Hepatocyte (in vitro differentiated cells): ENCODE data around the gene ADORA2A. TPM values are rescaled to one million over a fixed set of nuclear protein-coding genes. Genes with fewer than 3 reads are reported as not detected.
"Not testable (repeated sequence)": the region's sequence is repeated elsewhere in the genome, so short reads cannot be mapped to it uniquely, and the experiment has no call there.

Experiments used
- DNase-seq: peaks from one replicate; pipeline ENCODE4 v3.0.0-alpha.2; 2016; ENCODE audit warnings: low spot score
- H2AFZ ChIP-seq: fragments of 200-600 bp; sonication (generic); 2 replicates; pipeline ENCODE4 v1.6.0; 2016; ENCODE audit warnings: antibody characterized with exemption, mild to moderate bottlenecking
- H3K27ac ChIP-seq: fragments of 200-600 bp; sonication (generic); 2 replicates; pipeline ENCODE4 v1.5.1; 2016; ENCODE audit warnings: mild to moderate bottlenecking
- H3K27me3 ChIP-seq: fragments of 200-600 bp; sonication (generic); 2 replicates; pipeline ENCODE4 v1.6.1; 2016
- H3K36me3 ChIP-seq: fragments of 200-600 bp; sonication (generic); replicated peaks from 2 replicates; pipeline ENCODE4 v1.5.1; 2016; ENCODE audit warnings: low read depth; ENCODE audit not compliant: insufficient read depth
- H3K4me1 ChIP-seq: fragments of 200-600 bp; sonication (generic); 2 replicates; pipeline ENCODE4 v1.5.1; 2016; ENCODE audit warnings: mild to moderate bottlenecking, moderate library complexity; ENCODE audit not compliant: insufficient read depth
- H3K4me2 ChIP-seq: fragments of 200-600 bp; sonication (generic); 2 replicates; pipeline ENCODE4 v1.6.0; 2016
- H3K4me3 ChIP-seq: fragments of 200-600 bp; sonication (generic); 2 replicates; pipeline ENCODE4 v1.5.1; 2016; ENCODE audit warnings: mild to moderate bottlenecking
- H3K79me2 ChIP-seq: fragments of 200-600 bp; sonication (generic); 2 replicates; pipeline ENCODE4 v1.6.0; 2017; ENCODE audit warnings: mild to moderate bottlenecking
- H3K9me2 ChIP-seq: fragments of 200-600 bp; sonication (generic); replicated peaks from 2 replicates; pipeline ENCODE4 v1.6.0; 2017; ENCODE audit warnings: mild to moderate bottlenecking; ENCODE audit not compliant: insufficient read depth
- H3K9me3 ChIP-seq: fragments of 200-600 bp; sonication (generic); 2 replicates; pipeline ENCODE4 v1.5.1; 2016; ENCODE audit warnings: low read depth, mild to moderate bottlenecking
- H4K20me1 ChIP-seq: fragments of 200-600 bp; sonication (generic); 2 replicates; pipeline ENCODE4 v1.6.0; 2016; ENCODE audit warnings: mild to moderate bottlenecking; ENCODE audit not compliant: insufficient read depth, poor library complexity, severe bottlenecking
- CTCF ChIP-seq: fragments of 200-600 bp; sonication (generic); IDR thresholded peaks from 2 replicates; pipeline ENCODE4 v1.5.1; 2016; ENCODE audit warnings: antibody characterized with exemption, mild to moderate bottlenecking; ENCODE audit not compliant: poor library complexity
- WGBS: methylation state at CpG from one replicate; pipeline ENCODE4 v1.1.6; 2016; ENCODE audit warnings: low lambda C conversion rate; ENCODE audit errors: missing lambda C conversion rate; 5-methylcytosine and 5-hydroxymethylcytosine counted together
- polyA plus RNA-seq: library from polyadenylated mRNA; unstranded; fragments of >200 nt; fragmentation: Nextera tagmentation; extraction: Ambion mirVana; gene quantifications from 2 replicates; pipeline ENCODE4 v1.2.1, GENCODE V29; 2016
- total RNA-seq: library from RNA; depleted of rRNA; stranded (reverse); fragments of >200 nt; gene quantifications from 2 replicates; pipeline ENCODE4 v1.2.3, GENCODE V29; 2014

Gene ADORA2A
- total and polyA plus RNA-seq, 2 experiments from 2014 or later = 1.2 to 3.3 TPM

- no peaks in the 10 kb centered on the region for H3K79me2 ChIP-seq
- H3K9me3 ChIP-seq = no peaks in the 10 kb centered on the region
- H3K27ac ChIP-seq = no peak overlapping the region
- H3K4me2 ChIP-seq = no peak overlapping the region
- H4K20me1 ChIP-seq = no peaks in the 10 kb centered on the region
- H3K4me1 ChIP-seq = peaks cover 7% of the 10 kb centered on the region
- H3K36me3 ChIP-seq = no peaks in the 10 kb centered on the region
- H3K4me3 ChIP-seq = no peak overlapping the region
- H3K9me2 ChIP-seq = no peaks in the 10 kb centered on the region
- 80% methylated on average over 2 of the region's 2 CpGs for WGBS
- H2AFZ ChIP-seq = no peak overlapping the region
- peaks cover under 1% of the 10 kb centered on the region for H3K27me3 ChIP-seq
- TF ChIP-seq CTCF = no peak
- no peak for DNase-seq
These were observed 61.6 kb downstream of the ADORA2A start for GRCh38 chr22:24489011-24489410.

- WGBS = 100% methylated on average over 1 of the region's 1 CpG
- H3K4me2 ChIP-seq, H3K4me3 ChIP-seq, H3K27ac ChIP-seq, H3K36me3 ChIP-seq, H3K9me3 ChIP-seq, H3K9me2 ChIP-seq, H2AFZ ChIP-seq, DNase-seq, H4K20me1 ChIP-seq, H3K79me2 ChIP-seq, H3K27me3 ChIP-seq: not testable (repeated sequence)
- peaks cover 11% of the 10 kb centered on the region for H3K4me1 ChIP-seq
These were observed 62.0 kb downstream of the ADORA2A start for GRCh38 chr22:24489434-24489833.

Other genes starting within 250 kb of the ADORA2A start
- 6.1 and 9.7 TPM in 2 replicates for gene SUSD2, start 246.1 kb upstream of the ADORA2A start, total RNA-seq
- 6.9 and 10.8 TPM in 2 replicates for gene SUSD2, start 246.1 kb upstream of the ADORA2A start, polyA plus RNA-seq
- gene GGT5, start 182.5 kb upstream of the ADORA2A start, total RNA-seq = 5.8 and 9.8 TPM in 2 replicates
- 47.4 and 56.5 TPM in 2 replicates for gene GGT5, start 182.5 kb upstream of the ADORA2A start, polyA plus RNA-seq
- 28.3 and 30.3 TPM in 2 replicates for gene SPECC1L, start 156.8 kb upstream of the ADORA2A start, total RNA-seq
- gene SPECC1L, start 156.8 kb upstream of the ADORA2A start, polyA plus RNA-seq = 11.2 and 13.0 TPM in 2 replicates
- gene UPB1, start 67.7 kb downstream of the ADORA2A start, total RNA-seq = 1.2 and 1.6 TPM in 2 replicates
- gene UPB1, start 67.7 kb downstream of the ADORA2A start, polyA plus RNA-seq = 0.39 and 1.0 TPM in 2 replicates
- gene GUCD1, start 127.5 kb downstream of the ADORA2A start, total RNA-seq = 143 and 149 TPM in 2 replicates
- 84.9 and 102 TPM in 2 replicates for gene GUCD1, start 127.5 kb downstream of the ADORA2A start, polyA plus RNA-seq
- 145 and 185 TPM in 2 replicates for gene SNRPD3, start 128.4 kb downstream of the ADORA2A start, total RNA-seq
- 120 and 122 TPM in 2 replicates for gene SNRPD3, start 128.4 kb downstream of the ADORA2A start, polyA plus RNA-seq
- 16.7 and 19.5 TPM in 2 replicates for gene LRRC75B, start 165.5 kb downstream of the ADORA2A start, total RNA-seq
- gene LRRC75B, start 165.5 kb downstream of the ADORA2A start, polyA plus RNA-seq = 34.5 and 38.2 TPM in 2 replicates
- gene GGT1, start 175.6 kb downstream of the ADORA2A start, total RNA-seq = 59.4 and 80.7 TPM in 2 replicates
- 81.0 and 104 TPM in 2 replicates for gene GGT1, start 175.6 kb downstream of the ADORA2A start, polyA plus RNA-seq